BJ (cell line): Measurements from ENCODE around the gene DMBX1. TPM values are rescaled to one million over a fixed set of nuclear protein-coding genes. Genes with fewer than 3 reads are reported as not detected.

ENCODE experiments used
- CTCF ChIA-PET: fragments of 350-600 bp; formaldehyde crosslinking; extraction: SDS; loops from one replicate; lab custom pipeline; 2021; ENCODE audit warnings: antibody characterized with exemption, inconsistent platforms; lab: Yijun Ruan, JAX
- POLR2A ChIA-PET: fragments of 300-600 bp; sonication (Branson Sonifier 250); formaldehyde crosslinking; extraction: SDS; loops from one replicate; lab custom pipeline; 2021; ENCODE audit warnings: antibody characterized with exemption; lab: Charles Lee
- DNase-seq: peaks from one replicate; pipeline ENCODE4 v3.0.0-alpha.2; 2011; ENCODE audit warnings: low read depth
- H3K27me3 ChIP-seq: 2 replicates; pipeline ENCODE4 v1.6.0; 2011; ENCODE audit warnings: low read length; ENCODE audit not compliant: control insufficient read depth, insufficient read depth
- H3K36me3 ChIP-seq: 2 replicates; pipeline ENCODE4 v1.5.1; 2011; ENCODE audit warnings: low read length; ENCODE audit not compliant: control insufficient read depth, insufficient read depth
- H3K4me3 ChIP-seq: 2 replicates; pipeline ENCODE4 v1.5.1; 2011; ENCODE audit warnings: low read depth, mild to moderate bottlenecking, control low read depth, low read length
- CTCF ChIP-seq: IDR thresholded peaks from 2 replicates; pipeline ENCODE4 v1.5.1; 2011; ENCODE audit warnings: low read depth, mild to moderate bottlenecking, control low read depth, inconsistent platforms, low read length, moderate library complexity; ENCODE audit not compliant: insufficient read depth
- polyA plus RNA-seq: library from polyadenylated mRNA; depleted of rRNA; stranded (reverse); fragments of >200 nt; gene quantifications from 2 replicates; pipeline ENCODE4 v1.2.3, GENCODE V29; 2011

DMBX1 gene
- polyA plus RNA-seq, 1 experiment, result not detected

- Histone ChIP-seq H3K36me3 (no peaks in the 10 kb centered on the region), H3K4me3 (no peak overlapping the region), H3K27me3 (peaks cover 20% of the 10 kb centered on the region)
- DNase-seq, result no peak
- TF ChIP-seq CTCF, result no peak
- CTCF ChIA-PET, result interaction anchor here (2.1 to 2.2 kb wide), 2 partner anchors 14 to 67 kb away, joined by 8 to 10 read pairs; no protein-coding TSS in a partner anchor
- POLR2A ChIA-PET, result no interaction called here
Observed at GRCh38 chr1:46461017-46461808, 28.4 kb upstream of the DMBX1 start.

DNA sequence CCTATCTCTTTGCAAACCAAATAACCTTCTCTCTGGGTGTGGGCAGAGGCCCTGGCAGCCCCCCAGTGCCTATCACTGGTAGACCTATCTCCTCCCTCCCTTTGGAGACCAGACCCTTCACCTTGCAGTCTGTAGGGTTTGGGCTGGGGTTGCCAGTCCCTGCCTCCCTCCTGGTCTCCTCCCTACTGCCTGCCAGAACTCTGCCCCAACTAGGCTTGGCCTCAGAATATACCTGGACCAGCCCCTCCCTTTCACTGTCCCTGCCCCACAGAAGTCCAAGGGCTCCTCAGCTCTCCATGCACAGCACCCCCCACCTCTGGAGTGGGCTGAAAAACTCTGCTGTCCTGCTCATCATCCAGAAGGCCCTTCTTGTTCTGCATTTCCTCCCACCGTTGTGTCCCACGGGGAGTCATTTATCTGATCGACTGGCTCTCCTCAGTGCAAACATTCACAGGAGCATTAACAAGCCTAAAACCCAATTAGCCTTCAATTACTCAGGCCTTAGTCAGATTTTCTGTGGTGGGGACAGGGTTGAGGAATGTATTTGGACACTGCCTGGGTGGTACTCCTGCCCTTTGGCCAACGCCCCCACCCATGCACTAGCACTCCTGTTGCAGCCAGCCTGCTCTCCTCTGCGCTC, 27.7 kb upstream of the DMBX1 start:
- ChIA-PET CTCF (interaction anchor here (1.1 to 2.1 kb wide), 2 partner anchors 15 to 20 kb away, joined by 3 to 10 read pairs; no protein-coding TSS in a partner anchor), POLR2A (no interaction called here)
- Histone ChIP-seq H3K4me3 (no peak overlapping the region), H3K36me3 (no peaks in the 10 kb centered on the region), H3K27me3 (peaks cover 22% of the 10 kb centered on the region)
- no peak for TF ChIP-seq CTCF
- no peak for DNase-seq

- ChIA-PET CTCF (interaction anchor here (1.1 to 1.6 kb wide), 3 partner anchors 17 to 65 kb away, joined by 3 read pairs; no protein-coding TSS in a partner anchor), POLR2A (no interaction called here)
- TF ChIP-seq CTCF, result no peak
- Histone ChIP-seq H3K4me3 (no peak overlapping the region), H3K36me3 (no peaks in the 10 kb centered on the region), H3K27me3 (peaks cover 35% of the 10 kb centered on the region)
- DNase-seq, result no peak
Observed at GRCh38 chr1:46464013-46464548, 25.6 kb upstream of the DMBX1 start.

GRCh38 chr1:46464915-46465314, 24.7 kb upstream of the DMBX1 start:
- TF ChIP-seq CTCF, result no peak
- ChIA-PET POLR2A (no interaction called here), CTCF (interaction anchor here (0.6 to 1.6 kb wide), 2 partner anchors 18 to 48 kb away, joined by 3 read pairs; no protein-coding TSS in a partner anchor)
- DNase-seq, result no peak
- Histone ChIP-seq H3K36me3 (no peaks in the 10 kb centered on the region), H3K4me3 (no peak overlapping the region), H3K27me3 (peaks cover 40% of the 10 kb centered on the region)

- H3K4me3 ChIP-seq, result no peak overlapping the region
- CTCF ChIA-PET, result interaction anchor here (0.6 kb wide), 1 partner anchor 16 kb away, joined by 3 read pairs; no protein-coding TSS in a partner anchor
- H3K27me3 ChIP-seq, result peaks cover 36% of the 10 kb centered on the region
- DNase-seq, result no peak
- POLR2A ChIA-PET, result no interaction called here
- no peaks in the 10 kb centered on the region for H3K36me3 ChIP-seq
- no peak for TF ChIP-seq CTCF
Observed at GRCh38 chr1:46465981-46466476, 23.6 kb upstream of the DMBX1 start.
